Measurements from ENCODE around the gene NKG7. TPM values are rescaled to one million over a fixed set of nuclear protein-coding genes. Genes with fewer than 3 reads are reported as not detected.

NKG7 gene
- total and polyA plus RNA-seq, 2 of the 13 experiments (the other 11 are each of a cell fraction or from before 2014, with no cell fraction given), result 0.40 TPM; not detected in 1

GRCh38 chr19:51422053-51422448, 49.6 kb upstream of the NKG7 start (continued):
- TF ChIP-seq, protein P1, sequence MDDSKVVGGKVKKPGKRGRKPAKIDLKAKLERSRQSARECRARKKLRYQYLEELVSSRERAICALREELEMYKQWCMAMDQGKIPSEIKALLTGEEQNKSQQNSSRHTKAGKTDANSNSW (CRISPR knock-in tag; IDR thresholded peaks at IDR 0.05; ENCODE audit: borderline replicate concordance), result peak; percentile 81; the same call in 1 of the 2 replicates
- TF ChIP-seq, protein P2, sequence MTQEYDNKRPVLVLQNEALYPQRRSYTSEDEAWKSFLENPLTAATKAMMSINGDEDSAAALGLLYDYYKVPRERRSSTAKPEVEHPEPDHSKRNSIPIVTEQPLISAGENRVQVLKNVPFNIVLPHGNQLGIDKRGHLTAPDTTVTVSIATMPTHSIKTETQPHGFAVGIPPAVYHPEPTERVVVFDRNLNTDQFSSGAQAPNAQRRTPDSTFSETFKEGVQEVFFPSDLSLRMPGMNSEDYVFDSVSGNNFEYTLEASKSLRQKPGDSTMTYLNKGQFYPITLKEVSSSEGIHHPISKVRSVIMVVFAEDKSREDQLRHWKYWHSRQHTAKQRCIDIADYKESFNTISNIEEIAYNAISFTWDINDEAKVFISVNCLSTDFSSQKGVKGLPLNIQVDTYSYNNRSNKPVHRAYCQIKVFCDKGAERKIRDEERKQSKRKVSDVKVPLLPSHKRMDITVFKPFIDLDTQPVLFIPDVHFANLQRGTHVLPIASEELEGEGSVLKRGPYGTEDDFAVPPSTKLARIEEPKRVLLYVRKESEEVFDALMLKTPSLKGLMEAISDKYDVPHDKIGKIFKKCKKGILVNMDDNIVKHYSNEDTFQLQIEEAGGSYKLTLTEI (CRISPR knock-in tag; conservative IDR thresholded peaks at IDR 0.05), result no peak
- TF ChIP-seq ZNF607 (CRISPR knock-in tag; IDR thresholded peaks at IDR 0.05; ENCODE audit: borderline replicate concordance), result peak; percentile 99
- TF ChIP-seq PLSCR1 (CRISPR knock-in tag; IDR thresholded peaks at IDR 0.05; ENCODE audit: borderline replicate concordance), result peak; percentile 97; the same call in 1 of the 2 replicates
- TF ChIP-seq, protein P3, sequence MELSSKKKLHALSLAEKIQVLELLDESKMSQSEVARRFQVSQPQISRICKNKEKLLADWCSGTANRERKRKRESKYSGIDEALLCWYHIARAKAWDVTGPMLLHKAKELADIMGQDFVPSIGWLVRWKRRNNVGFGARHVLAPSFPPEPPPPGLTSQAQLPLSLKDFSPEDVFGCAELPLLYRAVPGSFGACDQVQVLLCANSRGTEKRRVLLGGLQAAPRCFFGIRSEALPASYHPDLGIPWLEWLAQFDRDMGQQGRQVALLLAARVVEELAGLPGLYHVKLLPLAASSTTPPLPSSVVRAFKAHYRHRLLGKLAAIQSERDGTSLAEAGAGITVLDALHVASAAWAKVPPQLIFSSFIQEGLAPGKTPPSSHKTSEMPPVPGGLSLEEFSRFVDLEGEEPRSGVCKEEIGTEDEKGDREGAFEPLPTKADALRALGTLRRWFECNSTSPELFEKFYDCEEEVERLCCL (CRISPR knock-in tag; IDR thresholded peaks at IDR 0.05; ENCODE audit: borderline replicate concordance), result peak; percentile 96; the same call in 1 of the 2 replicates
- TF ChIP-seq GLI4 (CRISPR knock-in tag; IDR thresholded peaks at IDR 0.05; ENCODE audit: borderline replicate concordance), result no peak; the same call in 1 of the 2 replicates
- peak; percentile 58; the same call in 1 of the 2 replicates for TF ChIP-seq CBFB (CRISPR knock-in tag; IDR thresholded peaks at IDR 0.05)
- TF ChIP-seq HOXA3 (CRISPR knock-in tag; IDR thresholded peaks at IDR 0.05), result peak; percentile 83
- TF ChIP-seq, protein P4, sequence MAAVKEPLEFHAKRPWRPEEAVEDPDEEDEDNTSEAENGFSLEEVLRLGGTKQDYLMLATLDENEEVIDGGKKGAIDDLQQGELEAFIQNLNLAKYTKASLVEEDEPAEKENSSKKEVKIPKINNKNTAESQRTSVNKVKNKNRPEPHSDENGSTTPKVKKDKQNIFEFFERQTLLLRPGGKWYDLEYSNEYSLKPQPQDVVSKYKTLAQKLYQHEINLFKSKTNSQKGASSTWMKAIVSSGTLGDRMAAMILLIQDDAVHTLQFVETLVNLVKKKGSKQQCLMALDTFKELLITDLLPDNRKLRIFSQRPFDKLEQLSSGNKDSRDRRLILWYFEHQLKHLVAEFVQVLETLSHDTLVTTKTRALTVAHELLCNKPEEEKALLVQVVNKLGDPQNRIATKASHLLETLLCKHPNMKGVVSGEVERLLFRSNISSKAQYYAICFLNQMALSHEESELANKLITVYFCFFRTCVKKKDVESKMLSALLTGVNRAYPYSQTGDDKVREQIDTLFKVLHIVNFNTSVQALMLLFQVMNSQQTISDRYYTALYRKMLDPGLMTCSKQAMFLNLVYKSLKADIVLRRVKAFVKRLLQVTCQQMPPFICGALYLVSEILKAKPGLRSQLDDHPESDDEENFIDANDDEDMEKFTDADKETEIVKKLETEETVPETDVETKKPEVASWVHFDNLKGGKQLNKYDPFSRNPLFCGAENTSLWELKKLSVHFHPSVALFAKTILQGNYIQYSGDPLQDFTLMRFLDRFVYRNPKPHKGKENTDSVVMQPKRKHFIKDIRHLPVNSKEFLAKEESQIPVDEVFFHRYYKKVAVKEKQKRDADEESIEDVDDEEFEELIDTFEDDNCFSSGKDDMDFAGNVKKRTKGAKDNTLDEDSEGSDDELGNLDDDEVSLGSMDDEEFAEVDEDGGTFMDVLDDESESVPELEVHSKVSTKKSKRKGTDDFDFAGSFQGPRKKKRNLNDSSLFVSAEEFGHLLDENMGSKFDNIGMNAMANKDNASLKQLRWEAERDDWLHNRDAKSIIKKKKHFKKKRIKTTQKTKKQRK (IDR thresholded peaks at IDR 0.05; ENCODE audit: low read length), result no peak
- 0 out of 2 replicates have a peak, but pooled peaks have one; percentile 18 for TF ChIP-seq ZNF362 (CRISPR knock-in tag; IDR thresholded peaks at IDR 0.05; ENCODE audit: borderline replicate concordance)
- TF ChIP-seq CREM (IDR thresholded peaks at IDR 0.05), result no peak
- TF ChIP-seq CREM (CRISPR knock-in tag; IDR thresholded peaks at IDR 0.05), result peak; percentile 53; the same call in 1 of the 2 replicates
- peak; percentile 92; the same call in 1 of the 2 replicates for TF ChIP-seq MAF1 (CRISPR knock-in tag; IDR thresholded peaks at IDR 0.05; ENCODE audit: borderline replicate concordance)
- TF ChIP-seq BATF2 (CRISPR knock-in tag; IDR thresholded peaks at IDR 0.05), result 0 out of 2 replicates have a peak, but pooled peaks have one; percentile 23
- TF ChIP-seq TAF15 (IDR thresholded peaks at IDR 0.05; ENCODE audit: low read depth, low read length, poor library complexity, severe bottlenecking), result peak; percentile 83
- TF ChIP-seq ZFP82 (CRISPR knock-in tag; IDR thresholded peaks at IDR 0.05; ENCODE audit: borderline replicate concordance), result no peak
- peak; percentile 97 for TF ChIP-seq TGIF2 (CRISPR knock-in tag; IDR thresholded peaks at IDR 0.05)
- TF ChIP-seq ZSCAN29 (CRISPR knock-in tag; conservative IDR thresholded peaks at IDR 0.05), result 0 out of 2 replicates have a peak, but pooled peaks have one; percentile 42
- no peak; the same call in 1 of the 2 replicates for TF ChIP-seq ZMYM3 (CRISPR knock-in tag; IDR thresholded peaks at IDR 0.05)

All from HepG2 (cell line).